ENCODE results near the gene GLIS1.
"Not testable (repeated sequence)": the region's sequence is repeated elsewhere in the genome, so short reads cannot be mapped to it uniquely, and the experiment has no call there.

Gene GLIS1

GRCh38 chr1:53739109-53739681, at the start of gene GLIS1:
Gene GLIS1, minus strand, starts transcription at chr1:53739164. Its CDS starts 1,100 bp downstream, at chr1:53738064.
- no peak for DNase-seq (ENCODE audit: low read depth)

DNA sequence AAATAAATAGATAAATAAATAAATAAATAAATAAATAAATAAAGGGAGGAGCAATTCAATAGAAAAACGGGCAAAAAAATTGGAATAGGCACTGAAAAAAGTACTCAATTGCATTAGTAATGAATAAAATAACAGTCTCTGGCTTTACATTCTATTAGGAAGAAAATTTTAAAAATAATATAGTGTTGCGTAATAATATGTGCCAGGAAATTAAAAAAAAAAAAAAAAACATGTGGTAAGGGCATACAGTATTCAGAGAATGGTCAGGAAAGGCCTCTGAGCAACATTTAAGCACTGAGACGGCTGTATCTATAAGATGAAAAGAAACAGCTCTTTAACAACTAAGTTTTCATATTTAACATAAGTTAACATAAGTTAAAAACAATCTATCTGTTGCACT, 48.7 kb upstream of the GLIS1 start:
- DNase-seq (ENCODE audit: low read depth): no peak

DNA sequence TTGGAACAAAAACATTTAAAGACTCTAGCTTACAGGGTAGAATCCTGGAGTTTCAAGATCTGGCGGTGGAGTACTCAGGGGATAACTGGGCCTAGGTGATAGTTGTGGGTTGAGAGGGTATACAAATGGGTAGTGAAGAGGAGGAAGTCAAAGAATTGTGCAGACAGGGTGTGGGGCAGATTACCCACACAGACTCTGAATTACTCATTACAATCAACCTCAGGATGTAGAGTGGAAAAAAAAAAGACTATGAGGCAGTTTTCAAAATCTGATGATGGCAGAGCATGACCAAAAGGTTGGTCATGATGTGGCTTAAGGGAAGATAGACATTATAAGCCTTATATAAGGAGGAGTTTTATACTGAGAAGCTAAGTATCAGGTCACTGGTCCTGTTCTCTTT, 44.1 kb upstream of the GLIS1 start:
- DNase-seq (ENCODE audit: low read depth): no peak

- DNase-seq (ENCODE audit: low read depth): no peak
These were observed 42.7 kb upstream of the GLIS1 start for GRCh38 chr1:53781654-53782053.

DNA sequence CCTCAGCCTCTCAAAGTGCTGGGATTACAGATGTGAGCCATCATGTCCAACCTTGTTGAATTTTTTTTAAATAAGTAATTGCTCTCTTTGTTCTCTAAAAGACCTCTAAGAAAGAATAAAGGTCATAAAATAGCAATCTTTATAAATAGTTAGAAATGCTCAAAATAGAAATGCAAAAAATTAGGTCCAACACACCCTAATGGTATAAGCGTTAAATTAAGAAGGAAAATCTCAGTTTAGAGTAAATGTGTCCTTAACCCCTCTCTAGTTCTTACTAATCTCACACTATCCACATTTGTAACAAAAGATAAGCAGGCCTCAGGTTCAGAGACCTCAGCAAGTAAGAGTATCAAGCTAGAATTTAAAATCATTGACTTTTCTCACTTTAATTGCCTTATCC, 38.3 kb upstream of the GLIS1 start:
- DNase-seq (ENCODE audit: low read depth): no peak

GRCh38 chr1:53771648-53772047, 32.7 kb upstream of the GLIS1 start:
- DNase-seq (ENCODE audit: low read depth): peak; percentile 67

DNA sequence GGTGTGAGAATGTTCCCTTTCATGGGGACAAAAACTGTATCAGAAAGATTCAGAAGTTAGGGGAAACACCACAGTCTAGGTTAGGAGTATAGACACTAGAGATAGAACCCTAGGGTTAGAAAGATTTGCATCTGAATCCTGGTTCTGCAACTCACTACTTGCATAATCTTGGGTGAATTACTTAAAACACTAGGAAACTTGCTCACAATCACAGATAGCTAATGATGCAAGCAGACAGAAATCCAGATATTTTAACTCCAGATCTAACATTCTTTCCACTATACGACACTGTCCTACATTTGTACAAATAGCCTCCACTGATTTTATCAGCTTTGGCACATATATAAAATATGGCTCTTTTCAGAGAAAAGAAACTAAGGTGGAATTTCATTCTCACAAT, 30.8 kb upstream of the GLIS1 start:
- DNase-seq (ENCODE audit: low read depth): no peak

DNA sequence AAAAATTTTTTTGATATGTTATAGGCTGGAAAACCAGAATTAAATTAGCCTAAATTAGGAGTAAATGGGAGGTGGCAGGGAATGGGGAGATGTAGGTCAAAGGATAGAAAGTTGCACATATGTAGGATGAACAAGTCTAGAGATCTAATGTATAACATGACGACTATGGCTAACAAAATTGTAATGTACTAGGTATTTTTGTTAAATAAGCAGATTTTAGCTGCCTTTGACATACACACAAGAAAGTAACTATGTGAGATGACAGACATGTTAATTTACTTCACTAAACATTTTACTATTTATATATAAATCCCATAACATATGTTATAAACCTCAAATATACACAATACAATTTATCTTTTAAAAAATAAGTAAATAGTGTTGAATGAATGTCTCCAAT, 30.2 kb upstream of the GLIS1 start:
- no peak for DNase-seq (ENCODE audit: low read depth)

GRCh38 chr1:53766831-53767405, 28.0 kb upstream of the GLIS1 start:
- no peak for DNase-seq (ENCODE audit: low read depth)

DNA sequence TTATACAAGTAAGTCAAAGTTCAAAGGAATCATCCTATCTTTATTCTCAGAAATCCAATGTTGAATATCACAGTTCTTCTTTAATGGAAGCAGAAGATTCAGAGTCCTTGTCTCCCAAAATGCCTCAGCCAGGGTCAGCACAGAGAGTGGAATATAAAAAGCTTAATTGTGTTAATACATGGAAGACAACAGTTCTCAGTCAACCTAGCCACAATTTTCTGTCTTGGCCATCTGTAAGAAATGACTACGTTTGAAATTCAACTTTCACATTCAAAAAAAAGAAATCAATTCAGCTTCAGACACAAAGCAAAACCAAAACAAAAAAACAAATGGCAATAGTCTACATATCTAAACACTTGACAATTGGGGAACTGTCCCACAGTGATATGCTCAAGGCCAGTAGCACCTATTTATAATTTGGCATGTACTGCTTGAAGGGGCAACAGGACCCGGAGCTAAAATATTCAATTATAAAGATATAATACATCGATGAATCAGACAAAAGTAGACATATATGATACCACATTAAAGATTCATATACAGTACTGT, 27.3 kb upstream of the GLIS1 start:
- DNase-seq (ENCODE audit: low read depth): no peak

- peak; percentile 57 for DNase-seq (ENCODE audit: low read depth)
These were observed 26.7 kb upstream of the GLIS1 start for GRCh38 chr1:53765657-53766056.

DNA sequence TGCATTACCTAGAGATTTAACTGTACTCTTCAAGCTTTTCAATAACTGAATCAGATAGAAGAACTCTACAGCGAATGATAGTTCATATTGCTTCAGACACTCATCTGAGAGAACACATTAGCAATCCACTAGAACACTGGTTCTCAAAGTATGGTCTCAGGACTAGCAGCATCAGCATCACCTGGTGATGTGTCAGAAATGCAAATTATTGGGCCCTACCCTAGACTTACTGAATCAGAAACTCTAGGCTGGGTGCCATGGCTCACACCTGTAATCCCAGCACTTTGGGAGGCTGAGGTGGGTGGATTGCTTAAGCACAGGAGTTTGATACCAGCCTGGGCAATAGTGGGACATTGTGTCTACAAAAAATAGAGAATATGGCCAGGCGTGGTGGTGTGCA, 24.9 kb upstream of the GLIS1 start:
- DNase-seq (ENCODE audit: low read depth): no peak

DNA sequence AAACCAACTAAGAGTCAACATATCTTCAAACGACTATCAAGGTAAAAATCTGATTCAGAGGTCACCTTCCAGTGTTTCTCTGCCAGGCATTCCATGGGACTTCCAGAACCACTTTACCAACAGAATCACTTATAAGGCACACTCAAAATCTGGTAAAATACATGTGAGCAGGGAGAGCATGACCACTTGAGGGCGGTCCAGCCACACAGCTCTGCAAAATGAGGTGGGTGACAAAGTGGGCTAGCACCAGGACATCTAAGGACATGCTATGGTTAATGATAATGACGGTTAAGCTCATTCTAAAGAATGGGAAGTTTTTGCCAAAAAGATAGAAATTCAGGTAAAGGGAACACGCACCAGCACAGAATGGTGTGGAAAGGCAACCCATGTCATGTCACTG, 24.5 kb upstream of the GLIS1 start:
- DNase-seq (ENCODE audit: low read depth): no peak

GRCh38 chr1:53760497-53760896, 21.5 kb upstream of the GLIS1 start:
- not testable (repeated sequence) for DNase-seq (ENCODE audit: low read depth)

DNA sequence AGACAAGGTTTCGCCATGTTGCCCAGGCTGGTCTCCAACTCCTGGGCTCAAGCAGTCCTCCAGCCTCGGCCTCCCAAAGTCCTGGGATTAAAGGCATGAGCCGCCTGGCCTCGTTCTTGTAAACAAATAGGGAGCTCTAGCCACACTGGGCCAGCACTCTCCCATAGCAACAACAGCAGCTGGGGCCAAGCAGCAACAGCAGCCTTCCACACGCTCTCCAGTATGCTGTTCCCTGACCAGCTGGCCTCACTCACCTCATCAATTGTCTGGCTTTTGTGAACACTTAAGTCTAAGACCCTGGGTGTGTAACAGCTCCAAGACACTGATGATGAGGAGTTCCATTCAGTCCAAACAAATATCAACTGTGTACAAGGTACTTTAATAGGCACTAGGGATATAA, 16.9 kb upstream of the GLIS1 start:
- no peak for DNase-seq (ENCODE audit: low read depth)

GRCh38 chr1:53754484-53755312, 15.7 kb upstream of the GLIS1 start:
- no peak for DNase-seq (ENCODE audit: low read depth)

DNA sequence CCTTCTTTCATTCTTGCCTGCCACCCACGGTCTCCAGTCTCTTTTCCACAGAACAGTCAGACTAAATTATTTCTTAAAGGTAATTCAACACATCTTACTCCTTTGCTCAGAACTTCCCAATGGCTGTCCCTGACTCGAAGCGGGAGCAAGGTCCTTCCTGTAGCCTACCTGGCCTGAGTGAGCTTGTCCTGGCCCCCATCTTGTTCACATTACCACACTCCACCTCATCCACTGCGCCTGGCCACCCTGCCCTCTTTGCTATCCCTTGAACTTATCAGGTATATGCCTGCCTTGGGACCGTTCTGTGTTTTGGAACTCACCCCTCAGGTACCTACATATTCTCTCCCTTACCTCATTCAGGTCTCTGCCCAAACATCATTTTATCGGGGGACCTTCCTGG, 13.3 kb upstream of the GLIS1 start:
- DNase-seq (ENCODE audit: low read depth): no peak

DNA sequence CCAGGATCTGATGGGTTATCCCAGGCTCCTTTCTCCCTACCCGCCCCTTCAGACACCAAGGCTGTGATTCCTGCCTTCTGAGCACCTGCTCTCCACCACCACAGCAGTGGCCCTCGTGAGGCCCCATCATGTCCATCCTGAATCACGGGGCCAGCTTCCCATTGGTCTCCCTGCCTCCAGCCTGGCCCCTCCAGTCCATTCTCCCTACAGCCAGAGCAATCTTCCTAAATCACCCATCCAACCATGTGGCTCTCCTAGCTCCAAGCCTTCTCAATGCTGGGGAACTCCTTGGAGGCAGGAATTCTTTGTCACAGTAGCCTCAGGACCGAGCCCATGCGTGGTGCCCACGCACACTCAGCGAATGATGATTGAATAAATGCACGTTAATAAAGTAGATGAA, 8.9 kb upstream of the GLIS1 start:
- no peak for DNase-seq (ENCODE audit: low read depth)

- no peak for DNase-seq (ENCODE audit: low read depth)
These were observed 1.7 kb upstream of the GLIS1 start for GRCh38 chr1:53740621-53741105.

DNA sequence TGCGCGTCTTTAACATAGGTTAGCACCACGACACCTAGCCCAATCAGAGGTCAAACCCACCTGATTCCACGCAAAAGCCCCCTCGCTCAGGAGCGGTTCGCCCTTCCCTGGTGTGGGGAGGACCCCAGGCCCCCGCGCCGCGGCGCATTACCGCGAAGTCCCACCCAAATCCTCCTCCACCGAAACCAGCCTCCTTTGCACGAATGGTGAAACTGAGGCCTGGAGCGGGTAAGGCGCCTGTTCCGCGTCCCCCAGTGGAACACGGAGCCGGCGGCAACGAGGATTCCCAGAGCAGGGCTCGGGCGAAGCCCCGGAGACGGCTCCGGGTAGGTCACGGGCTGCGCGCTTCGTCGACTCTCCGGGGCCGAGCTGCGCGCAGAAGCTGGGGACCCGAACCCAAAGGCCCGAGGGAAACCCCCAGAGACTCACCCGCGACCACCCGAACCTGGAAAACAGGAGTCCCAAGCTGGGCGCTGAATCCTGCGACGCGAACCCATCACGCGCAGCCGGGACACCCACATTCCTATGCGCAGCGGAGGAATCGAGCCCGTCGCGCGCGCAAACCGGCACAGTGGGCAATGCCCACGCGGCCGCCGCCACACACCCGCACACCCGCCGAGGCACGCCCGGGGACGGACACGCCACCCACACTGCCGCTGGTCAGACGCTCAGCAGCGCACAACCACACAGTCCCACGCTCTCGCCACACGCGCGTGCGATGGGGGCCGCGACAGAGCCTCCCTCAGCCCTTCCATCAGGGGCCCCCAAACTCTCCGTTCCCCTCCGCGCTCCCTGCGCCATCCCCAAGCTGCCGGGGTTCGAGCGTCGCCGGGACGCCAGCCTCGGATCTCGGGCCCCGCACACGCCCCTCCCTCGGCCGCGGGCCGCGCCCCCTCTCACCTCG, 507 bp downstream of the GLIS1 start:
- no peak for DNase-seq (ENCODE audit: low read depth)

DNA sequence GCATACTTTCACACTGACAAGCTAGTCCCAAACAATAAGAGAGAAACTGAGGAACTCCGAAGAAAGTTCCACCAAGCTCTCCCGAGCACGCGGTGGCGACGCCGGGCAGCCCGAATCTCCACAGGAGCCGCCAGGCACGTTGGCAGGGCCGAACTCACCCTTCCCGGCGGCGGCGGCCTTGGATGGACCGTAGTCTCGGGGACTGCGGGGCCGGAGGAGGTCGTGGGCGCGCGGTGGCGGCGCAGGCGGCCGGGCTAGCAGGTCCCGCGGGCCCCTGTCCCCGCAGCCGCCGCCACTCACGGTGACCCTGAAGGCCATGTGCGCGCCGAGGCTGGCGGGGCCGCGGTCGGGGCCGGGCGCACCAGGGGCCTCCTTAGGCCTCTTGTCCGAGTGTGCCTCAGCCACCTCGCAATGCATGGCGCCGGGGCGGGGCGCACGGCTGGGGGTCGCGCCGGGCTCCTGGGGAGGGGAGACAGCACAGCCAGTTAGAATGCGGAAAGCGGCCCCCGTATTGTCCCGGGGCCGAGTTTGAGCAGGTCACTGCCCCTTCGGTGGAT, 1.2 kb downstream of the GLIS1 start:
- DNase-seq (ENCODE audit: low read depth): no peak

GRCh38 chr1:53736290-53736689, 2.7 kb downstream of the GLIS1 start:
- no peak for DNase-seq (ENCODE audit: low read depth)

All from non-pigmented ciliary epithelial cell (primary cell).